ENCODE results near the gene UACA.
"Not testable (repeated sequence)": the region's sequence is repeated elsewhere in the genome, so short reads cannot be mapped to it uniquely, and the experiment has no call there.

Gene UACA

GRCh38 chr15:70618929-70619328, 144.4 kb downstream of the UACA start:
- no peak for DNase-seq

DNA sequence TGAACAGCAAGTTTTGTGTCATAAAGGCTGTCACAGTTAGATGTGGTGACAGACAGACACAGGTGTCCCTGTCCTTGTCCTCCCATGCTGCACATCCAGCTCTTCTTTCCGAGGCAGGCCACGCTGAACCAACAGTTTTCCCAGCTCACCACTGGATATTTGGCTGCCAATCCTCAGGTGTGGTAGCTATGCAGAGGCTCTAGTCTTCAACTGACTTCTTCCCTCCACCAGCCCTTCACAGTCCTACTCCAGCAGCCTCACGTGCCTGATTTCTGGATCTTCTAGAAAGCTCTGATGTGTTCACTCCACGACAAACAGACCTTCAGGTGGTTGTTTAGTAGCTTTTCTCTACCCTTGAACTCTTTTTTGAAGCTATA, 145.5 kb downstream of the UACA start:
- no peak for DNase-seq

- no peak for DNase-seq
Measured at GRCh38 chr15:70617076-70617910, 146.1 kb downstream of the UACA start.

- DNase-seq = not testable (repeated sequence)
Measured at GRCh38 chr15:70616311-70616756, 147.0 kb downstream of the UACA start.

DNA sequence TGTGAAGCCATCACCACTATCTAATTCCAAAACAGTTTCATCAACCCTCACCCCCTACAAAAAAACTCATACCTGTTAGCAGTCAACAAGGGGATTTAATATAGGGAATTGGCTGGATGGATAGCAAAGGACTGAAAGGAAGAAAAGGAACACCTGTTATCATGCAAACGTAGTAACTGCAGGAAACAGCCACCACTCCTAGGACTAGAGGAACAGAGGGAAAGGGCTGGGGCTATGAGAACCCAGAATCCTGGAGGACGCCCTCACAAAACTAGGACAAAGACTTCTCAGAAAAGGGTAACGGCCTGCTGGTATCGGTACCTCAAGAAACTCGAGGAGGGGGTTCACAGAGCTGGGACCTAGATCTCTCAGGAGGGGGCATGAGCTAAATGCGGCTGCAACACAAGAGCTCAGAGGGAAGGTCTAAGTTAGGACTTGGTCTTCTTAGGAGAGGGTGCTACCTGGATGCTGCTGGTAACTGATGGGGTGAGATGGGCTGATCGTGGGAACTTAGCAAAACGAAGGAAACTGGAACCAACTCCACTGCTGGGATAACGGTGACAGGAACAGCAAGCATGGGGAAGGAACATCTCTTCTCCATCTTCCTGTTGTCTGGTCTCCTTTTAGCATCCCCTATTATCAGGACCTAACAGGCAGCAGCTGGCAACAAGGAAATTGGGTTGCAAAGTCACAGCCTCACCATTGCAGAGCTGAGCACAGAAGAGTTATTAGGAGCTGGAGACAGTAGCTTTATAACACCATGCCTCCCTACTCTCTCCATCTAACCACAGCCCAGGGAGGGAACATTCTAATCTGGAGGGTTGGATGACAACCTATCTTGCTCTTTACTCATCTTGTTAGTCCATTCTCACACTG, 147.7 kb downstream of the UACA start:
- no peak for DNase-seq

DNA sequence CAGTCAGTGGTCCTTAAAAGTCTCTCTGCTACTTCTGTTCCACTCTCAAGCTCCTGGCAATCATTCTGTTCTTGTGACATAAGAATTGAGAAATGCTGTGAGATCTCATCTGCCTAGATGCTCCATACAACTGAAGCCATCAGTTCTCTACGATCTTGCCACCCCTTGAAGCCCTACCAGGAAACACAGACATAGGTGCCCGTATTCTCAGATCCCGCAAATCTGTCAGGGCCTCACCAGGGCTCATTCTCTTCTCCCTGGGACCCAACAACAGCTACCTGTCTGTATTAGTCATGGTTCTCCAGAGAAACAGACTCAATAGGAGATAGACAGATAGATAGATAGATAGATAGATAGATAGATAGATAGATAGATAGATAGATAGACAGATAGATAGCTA, 149.1 kb downstream of the UACA start:
- DNase-seq = no peak

DNA sequence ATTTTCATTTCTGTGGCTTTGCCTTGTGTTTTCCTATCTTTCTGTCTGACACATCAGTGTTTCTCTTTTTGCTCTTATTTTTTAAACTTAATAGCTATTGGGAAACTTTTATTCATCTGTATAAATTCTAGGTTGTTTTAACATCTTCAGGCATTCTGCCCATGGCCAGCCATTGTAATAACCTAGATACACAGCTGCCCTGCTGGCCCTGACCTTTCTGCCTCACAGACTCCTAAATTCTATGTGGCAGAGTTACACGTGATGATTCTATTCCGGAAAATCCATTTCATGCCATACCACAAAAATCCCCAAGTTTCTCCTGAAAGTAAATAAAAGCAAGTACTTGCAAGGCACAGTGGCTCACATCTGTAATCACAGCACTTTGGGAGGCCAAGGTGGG, 150.1 kb downstream of the UACA start:
- DNase-seq = no peak

- no peak for DNase-seq
Measured at GRCh38 chr15:70611286-70611685, 152.1 kb downstream of the UACA start.

DNA sequence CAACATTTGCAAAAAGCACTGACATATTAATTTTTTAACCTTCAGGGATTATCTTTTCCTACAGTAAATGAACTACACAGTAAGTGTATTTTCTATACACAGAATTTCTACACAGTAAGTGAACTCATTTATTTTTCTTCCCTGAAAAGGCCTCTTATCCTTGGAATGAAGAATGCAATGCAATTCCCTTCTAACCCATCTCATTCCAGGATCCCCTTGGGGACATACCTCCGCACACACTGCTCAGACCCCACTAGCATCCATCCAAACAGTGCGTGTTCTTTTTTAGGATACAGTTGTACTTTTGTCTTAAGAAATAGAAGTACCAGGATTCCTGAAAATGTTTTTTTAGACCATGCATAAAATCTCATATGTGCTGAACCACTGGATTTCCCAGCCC, 152.8 kb downstream of the UACA start:
- no peak for DNase-seq

GRCh38 chr15:70609889-70610288, 153.5 kb downstream of the UACA start:
- no peak for DNase-seq

DNA sequence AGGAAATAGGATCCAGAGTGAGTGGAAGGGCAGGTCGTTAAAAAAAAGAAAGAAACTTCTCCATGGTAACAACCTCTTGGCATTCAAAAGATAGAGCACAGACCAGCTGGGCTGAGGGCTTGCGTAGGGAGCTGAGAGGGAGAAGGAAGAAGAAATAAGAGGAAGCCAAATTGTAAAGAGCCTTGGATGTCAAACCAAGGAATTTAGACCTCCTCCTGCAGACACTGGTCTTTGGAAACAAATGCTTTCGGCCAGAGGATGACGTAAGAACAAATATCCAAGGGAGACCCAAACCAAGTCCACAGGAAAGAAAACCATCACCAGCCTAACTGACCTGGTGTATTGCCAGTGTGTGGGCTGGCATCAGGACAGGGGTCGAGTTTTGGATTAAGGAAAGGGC, 155.2 kb downstream of the UACA start:
- DNase-seq = no peak

GRCh38 chr15:70605606-70606410, 157.6 kb downstream of the UACA start:
- DNase-seq = no peak

GRCh38 chr15:70604666-70605315, 158.6 kb downstream of the UACA start:
- DNase-seq = no peak
